GM19463 (cell line): ENCODE measurements around the gene CLRN3.

Experiments used
- ATAC-seq: cut with Tn5 transposase; IDR thresholded peaks from one replicate; pipeline ENCODE4 v1.9.1; 2021; ENCODE audit warnings: mild to moderate bottlenecking, moderate library complexity; ENCODE audit not compliant: unreplicated experiment

CLRN3 gene

DNA sequence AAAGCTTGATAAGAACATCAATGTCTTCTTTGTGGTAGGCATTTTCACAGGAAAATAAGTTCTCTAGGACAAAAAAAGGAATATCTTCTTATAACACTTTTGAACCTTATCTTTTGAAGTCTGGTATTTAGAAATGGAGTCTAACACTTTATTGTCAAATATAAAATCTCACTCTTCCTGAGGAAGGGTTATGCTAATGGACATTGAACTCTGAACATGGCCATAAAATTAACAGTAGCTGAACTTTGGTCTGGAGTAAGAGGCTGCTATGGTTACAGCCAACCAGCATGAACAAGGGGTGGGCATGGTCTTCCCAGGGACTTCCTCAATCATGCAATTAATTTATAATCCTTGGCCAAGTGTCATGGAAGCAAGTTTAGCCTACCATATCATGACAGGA lies at the start of gene CLRN3:
TSS of gene CLRN3 (minus strand) at position 199 of the 400 bp plus-strand sequence. CDS start at position 42, 157 bp downstream.
- no peak for ATAC-seq

DNA sequence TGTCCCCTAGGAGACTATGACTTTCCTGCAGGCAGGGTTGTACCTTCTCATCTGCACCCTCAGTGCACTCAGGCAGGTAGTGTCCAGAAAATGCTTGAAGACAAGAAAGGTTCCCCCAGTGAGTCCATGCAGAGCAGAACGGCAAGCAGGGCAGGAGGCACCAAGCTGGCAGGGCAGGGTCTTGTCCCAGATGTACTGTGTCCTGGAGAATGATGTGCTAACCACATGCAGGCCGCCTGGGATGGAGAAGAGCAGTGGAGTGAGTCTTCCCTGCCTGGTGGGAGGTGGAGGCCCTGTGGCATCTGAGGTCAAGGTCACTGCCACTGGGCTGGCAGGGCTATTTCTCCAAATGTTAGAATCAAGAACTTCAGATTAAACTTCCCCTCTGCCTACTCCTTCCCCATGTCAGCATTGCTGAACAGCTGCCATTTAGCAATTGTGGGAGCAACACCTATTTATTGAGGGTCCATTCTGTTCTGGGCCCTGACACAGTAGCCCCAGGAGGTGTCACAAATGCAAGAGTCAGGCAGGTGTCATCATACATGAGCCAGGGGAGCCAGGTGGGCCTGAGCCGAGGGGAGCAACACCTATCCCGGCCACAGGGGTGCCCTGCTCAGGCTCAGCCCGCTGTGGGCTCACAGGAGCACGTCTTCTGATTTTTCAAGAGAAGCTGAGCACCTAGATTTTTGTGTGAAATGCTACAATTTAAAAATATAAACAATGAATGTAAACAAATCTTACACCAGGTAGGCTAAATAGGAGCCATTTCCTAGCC lies 48.3 kb upstream of the CLRN3 start:
- no peak for ATAC-seq

DNA sequence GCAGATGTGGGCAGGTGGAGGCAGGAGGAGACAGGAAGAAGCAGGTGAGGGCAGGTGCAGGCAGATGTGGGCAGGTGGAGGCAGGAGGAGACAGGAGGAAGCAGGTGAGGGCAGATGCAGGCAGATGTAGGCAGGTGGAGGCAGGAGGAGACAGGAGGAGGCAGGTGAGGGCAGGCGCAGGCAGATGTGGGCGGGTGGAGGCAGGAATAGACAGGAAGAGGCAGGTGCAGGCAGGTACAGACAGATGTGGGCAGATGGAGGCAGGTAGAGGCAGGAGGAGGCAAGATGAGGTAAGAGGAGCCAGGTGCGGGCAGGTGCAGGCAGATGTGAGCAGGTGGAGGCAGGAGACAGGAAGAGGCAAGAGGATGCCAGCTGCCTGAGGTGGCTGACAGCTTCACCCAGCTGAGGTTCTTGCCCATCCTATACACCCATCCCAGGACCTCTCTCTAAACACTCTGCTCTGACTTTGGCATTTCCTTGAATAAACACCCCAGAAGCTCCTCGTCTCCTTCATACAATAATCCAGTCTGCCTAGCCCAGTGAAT lies 47.1 kb upstream of the CLRN3 start:
- ATAC-seq: no peak

DNA sequence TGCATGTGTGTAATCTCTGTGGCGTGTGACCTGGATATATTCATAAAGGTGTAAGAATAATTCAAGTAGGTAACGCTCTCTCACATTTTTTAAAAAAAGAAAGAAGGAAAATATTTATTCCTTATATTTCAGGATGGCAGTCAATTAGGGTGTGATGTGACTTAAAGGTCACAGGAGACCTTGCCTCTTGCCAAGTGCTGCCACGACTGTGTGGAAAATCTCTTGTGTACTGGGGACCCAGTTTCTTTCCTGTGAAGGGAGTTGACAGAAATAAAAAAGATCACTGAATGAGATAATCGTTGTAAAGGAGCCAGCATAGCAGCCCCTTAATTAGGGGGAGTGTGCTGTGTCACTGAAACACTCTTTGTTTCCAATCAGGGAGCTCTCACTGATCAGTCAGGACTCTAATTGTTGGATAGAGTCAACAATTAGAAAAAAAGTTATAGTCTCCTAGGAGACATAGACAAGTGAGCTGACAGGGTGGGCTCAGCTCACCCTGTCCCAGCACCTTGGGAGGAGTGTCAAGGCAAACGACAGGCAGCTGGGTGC lies 45.2 kb upstream of the CLRN3 start:
- ATAC-seq: no peak

DNA sequence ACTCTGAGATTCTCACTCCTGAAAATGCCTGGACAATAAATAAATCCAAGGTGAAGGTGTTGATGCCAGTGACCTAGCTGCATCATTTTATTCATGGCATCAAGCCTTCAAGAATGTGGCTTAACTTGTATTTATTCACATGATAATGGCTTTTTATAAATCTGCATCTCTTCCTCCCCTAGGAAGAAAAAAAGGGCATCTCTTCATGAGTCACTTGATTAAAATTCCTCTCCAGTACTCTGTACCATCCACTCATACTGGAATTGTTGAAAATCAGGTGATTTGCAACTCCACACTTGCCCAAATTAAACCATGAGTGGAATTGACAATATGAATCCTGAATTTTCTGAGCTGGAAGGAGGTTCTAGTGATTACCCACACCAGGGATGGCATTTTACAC lies 44.3 kb upstream of the CLRN3 start:
- ATAC-seq: no peak

- ATAC-seq: no peak
Measured at GRCh38 chr10:127935071-127935561, 42.4 kb upstream of the CLRN3 start.

DNA sequence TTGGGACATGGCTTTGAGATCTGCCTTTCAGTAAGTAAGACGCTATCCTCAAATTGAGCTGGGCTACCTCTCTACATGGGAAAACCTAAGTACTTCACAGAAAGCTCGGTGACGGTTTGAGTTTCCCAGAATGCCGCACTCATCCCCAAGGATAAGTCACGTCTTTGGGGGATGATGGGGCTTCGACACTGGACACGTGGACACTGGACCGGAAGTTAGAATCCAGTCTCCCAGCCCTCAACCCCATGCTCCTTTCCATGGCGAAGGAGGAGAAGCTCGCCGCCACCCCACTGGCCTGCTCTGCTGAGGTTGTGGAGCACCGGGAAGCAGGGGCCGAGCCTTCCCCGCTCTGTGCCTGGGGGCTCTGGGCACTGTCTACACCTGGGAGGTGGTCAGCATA lies 41.6 kb upstream of the CLRN3 start:
- no peak for ATAC-seq

GRCh38 chr10:127933271-127933670 lies 40.5 kb upstream of the CLRN3 start:
- no peak for ATAC-seq

- ATAC-seq: no peak
Measured at GRCh38 chr10:127932521-127933270, 40.0 kb upstream of the CLRN3 start.

- no peak for ATAC-seq
Measured at GRCh38 chr10:127928021-127928806, 35.5 kb upstream of the CLRN3 start.

GRCh38 chr10:127926455-127926854 lies 33.7 kb upstream of the CLRN3 start:
- no peak for ATAC-seq

DNA sequence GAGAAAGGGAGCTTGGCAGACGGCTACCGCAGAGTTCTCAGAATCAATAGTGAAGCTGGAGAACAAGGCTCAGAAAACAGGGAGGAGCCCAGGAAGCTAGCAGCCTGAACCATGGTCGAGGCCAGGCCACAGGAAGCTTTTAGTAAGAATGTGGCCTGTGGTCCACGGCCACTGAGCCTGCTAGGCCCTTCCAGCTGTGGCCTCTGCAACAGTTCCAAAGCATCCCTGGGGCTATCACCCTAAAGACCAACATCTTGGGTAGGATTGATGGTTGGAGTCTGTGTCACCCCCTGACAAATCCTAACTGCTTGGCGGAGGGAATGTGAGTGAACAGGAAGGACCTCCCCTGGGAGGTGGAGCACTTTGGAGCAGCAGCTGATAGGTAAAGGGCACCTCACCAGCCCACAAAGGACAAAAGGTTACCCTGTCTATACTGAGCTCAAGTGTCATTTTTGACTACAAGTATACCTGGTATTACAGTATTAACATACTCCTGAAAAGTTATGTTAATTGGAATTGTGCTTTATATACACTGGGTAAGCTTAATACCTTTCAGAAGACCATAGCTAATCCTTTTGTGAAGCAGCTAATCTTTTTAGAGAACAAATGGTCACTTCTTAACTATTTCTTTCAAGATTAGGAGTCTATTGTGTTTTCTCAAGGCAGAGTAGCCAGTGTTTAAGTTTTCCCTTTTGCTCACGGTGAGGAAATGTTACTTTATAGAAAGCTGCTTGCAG lies 32.9 kb upstream of the CLRN3 start:
- ATAC-seq: no peak

DNA sequence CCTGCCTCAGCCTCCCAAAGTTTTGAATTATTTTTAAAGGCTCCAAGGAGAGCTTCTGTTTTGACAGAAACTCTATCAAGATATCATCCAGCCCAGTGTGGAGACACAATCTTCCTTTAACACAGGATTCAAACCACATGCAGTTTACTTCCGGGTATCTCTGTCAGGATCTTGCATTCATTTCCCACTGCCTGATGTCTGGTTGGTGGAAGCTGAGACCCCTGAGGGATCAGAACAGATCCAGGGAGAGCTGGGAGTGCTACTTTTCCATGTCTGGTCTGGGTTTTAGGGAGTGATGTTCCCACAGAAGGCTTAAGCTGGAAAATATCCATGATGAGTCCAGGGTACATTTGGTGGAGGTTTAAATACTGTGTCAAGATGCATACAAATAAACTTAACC lies 30.9 kb upstream of the CLRN3 start:
- no peak for ATAC-seq

GRCh38 chr10:127922675-127923366 lies 30.1 kb upstream of the CLRN3 start:
- no peak for ATAC-seq

GRCh38 chr10:127922206-127922605 lies 29.5 kb upstream of the CLRN3 start:
- ATAC-seq: no peak

DNA sequence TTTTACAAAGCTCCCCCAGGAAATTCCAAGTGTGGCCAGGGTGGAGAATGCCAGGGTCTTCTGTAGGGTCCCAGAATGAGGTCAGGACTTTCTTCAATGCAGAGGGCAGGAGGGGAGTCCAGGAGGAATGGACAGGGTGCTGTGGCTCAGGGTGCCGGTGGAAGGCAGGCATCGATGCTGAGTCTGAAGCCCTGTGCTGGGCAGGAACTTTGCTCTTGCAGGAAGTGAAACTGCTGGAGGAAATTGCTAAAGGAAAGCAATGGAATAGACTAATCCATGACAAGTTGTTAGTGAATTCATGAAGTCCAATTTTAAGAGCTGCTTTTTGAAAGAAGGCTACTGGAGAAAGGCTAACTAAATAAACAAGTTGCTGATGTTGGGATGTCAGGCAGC lies 29.0 kb upstream of the CLRN3 start:
- no peak for ATAC-seq

DNA sequence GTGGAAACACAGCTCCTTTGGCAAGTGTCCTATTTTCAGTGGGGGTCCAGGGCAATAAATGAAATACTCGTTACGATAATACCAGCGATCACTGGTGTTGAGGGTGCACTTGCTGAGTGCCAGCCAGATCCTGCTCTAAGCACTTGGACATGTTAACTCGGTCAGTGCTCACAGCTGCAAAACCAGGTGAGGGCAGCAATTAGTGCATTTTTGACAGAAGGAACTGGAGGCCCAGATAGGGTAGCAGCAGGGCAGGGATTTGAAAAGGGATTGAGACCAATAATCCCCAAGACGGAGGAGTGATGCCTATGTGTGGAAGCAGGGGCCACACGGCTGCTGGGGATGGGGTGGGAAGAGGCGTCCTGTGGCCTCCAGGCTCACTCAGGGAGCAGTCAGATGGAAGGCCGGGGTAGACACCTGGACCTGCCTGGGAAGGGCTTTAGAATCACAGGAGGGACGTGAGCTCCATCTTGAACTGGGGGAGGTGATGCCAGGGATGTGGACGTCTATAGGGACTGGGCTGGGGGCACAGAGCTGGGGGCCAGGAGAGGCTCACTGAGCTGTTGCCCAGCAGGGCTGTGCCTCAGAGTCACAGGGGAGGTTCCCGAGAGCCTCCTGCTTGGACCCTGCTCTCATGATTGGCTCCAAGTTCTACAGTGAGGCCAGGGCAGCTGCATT lies 28.5 kb upstream of the CLRN3 start:
- ATAC-seq: no peak

DNA sequence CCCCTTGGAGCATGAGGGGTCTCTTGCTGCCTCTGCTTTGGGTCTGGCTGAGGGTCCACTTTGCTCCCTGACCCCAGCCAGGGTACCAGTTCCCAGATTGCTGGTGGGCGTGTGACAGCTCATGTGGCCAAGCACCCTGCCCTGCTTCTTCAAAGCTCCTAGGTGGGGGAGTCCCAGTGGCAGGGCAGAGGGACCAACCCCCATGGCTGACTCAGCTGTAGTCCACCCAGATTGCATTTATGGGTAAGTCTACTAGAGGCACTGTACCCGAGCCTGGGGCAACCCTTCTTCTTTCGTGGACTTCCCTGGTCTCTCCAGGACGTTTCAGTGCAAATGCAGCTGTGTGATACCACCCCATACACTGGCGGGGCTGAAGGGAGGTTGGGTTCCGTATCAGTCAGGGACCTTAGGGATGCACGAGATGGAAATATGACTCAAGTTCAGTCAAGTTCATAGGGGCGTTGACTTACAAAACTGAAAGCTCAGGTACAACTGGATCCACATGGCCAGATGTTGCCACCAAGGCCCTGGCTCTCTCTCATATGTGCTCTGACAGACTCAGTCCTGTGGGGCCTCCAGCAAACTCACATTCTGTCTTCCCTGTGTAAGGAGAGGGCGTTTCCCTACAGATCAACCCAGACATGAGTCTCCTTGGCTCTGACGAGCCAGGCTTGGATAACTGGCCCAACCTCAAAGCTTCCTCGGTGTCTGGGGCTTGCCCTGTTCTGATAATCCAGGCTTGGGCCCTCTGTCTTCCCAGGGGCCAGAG lies 27.7 kb upstream of the CLRN3 start:
- no peak for ATAC-seq
